ENCODE data around the gene TNC.

DNA sequence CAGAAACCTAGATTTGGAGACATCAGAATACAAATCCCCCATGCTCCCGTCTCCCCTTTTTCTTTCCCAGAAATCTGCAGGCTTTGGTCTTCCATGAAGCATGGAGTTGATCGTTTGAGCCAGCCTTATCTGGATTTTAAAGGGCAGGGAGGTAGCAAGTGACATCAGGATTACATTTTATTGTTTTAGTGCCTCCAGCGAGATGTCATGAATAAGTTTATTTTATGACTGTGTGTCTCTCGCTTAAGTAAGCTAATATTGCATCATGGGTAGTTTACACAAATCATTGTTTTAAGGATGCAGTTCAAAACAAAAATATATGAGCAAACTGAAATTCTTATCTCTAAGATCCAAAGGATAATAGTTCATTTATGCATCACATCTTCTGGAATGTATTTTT is 136.9 kb downstream of the TNC start:
- TF ChIP-seq POLR2A (IDR thresholded peaks at IDR 0.05) = no peak
- TF ChIP-seq POLR2AphosphoS5 (IDR thresholded peaks at IDR 0.05) = no peak
- TF ChIP-seq, protein P1, sequence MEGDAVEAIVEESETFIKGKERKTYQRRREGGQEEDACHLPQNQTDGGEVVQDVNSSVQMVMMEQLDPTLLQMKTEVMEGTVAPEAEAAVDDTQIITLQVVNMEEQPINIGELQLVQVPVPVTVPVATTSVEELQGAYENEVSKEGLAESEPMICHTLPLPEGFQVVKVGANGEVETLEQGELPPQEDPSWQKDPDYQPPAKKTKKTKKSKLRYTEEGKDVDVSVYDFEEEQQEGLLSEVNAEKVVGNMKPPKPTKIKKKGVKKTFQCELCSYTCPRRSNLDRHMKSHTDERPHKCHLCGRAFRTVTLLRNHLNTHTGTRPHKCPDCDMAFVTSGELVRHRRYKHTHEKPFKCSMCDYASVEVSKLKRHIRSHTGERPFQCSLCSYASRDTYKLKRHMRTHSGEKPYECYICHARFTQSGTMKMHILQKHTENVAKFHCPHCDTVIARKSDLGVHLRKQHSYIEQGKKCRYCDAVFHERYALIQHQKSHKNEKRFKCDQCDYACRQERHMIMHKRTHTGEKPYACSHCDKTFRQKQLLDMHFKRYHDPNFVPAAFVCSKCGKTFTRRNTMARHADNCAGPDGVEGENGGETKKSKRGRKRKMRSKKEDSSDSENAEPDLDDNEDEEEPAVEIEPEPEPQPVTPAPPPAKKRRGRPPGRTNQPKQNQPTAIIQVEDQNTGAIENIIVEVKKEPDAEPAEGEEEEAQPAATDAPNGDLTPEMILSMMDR (IDR thresholded peaks at IDR 0.05) = no peak
- no peak for TF ChIP-seq EP300 (IDR thresholded peaks at IDR 0.05)

Measured in stomach (tissue), 4 donors.